ENCODE results near the gene DIP2A.

GRCh38 chr21:46498335-46499050 lies 39.8 kb downstream of the DIP2A start:
- TF ChIP-seq CTCF (optimal IDR thresholded peaks at IDR 0.05 in 1 of 3, IDR thresholded peaks at IDR 0.05 in 1 of 3, conservative IDR thresholded peaks at IDR 0.05 in 1 of 3; ENCODE audit: extremely low read depth in 1 of 3, insufficient read depth in 2 of 3, low read length in 3 of 3) = no peak
- no peak for TF ChIP-seq EZH2 (IDR thresholded peaks at IDR 0.05; ENCODE audit: low read length)

Measured in keratinocyte (primary cell).